IPS-18c (cell line): Measurements from ENCODE around the gene COL3A1.

Source experiments
- H3K4me3 ChIP-seq: 2 replicates; pipeline ENCODE4 v1.7.0; 2013; ENCODE audit warnings: low read depth, mild to moderate bottlenecking, low read length, moderate library complexity; ENCODE audit not compliant: insufficient read depth
- H3K9me3 ChIP-seq: one replicate; pipeline ENCODE4 v1.6.1; 2013; ENCODE audit warnings: mild to moderate bottlenecking, low read length, moderate library complexity; ENCODE audit not compliant: control insufficient read depth, insufficient read depth

The COL3A1 gene

GRCh38 chr2:189047171-189047888 lies 73.2 kb downstream of the COL3A1 start:
- H3K9me3 ChIP-seq = no peaks in the 10 kb centered on the region
- H3K4me3 ChIP-seq = no peak overlapping the region

DNA sequence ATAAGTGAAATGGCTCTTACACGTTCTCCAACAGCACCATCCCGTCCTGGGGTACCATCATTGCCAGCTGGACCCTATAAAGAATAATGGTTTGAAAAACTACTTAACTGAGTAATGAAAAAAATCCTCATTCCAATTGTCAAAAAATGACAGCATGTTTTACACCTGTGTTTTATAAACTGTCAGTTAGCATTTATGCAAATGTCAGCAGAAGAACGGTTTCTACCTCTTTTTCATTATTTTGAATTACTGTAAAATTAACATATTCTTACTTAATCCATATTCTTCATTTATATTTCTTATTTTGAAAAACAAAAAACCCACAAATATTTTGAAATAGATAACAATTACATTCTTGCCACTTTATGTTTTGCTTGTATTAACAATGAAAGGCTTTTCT lies 74.0 kb downstream of the COL3A1 start:
- H3K9me3 ChIP-seq = no peaks in the 10 kb centered on the region
- H3K4me3 ChIP-seq = no peak overlapping the region

- Histone ChIP-seq H3K4me3 (no peak overlapping the region), H3K9me3 (no peaks in the 10 kb centered on the region)
These were observed 75.6 kb downstream of the COL3A1 start for GRCh38 chr2:189049709-189050164.

GRCh38 chr2:189050165-189050712 lies 76.1 kb downstream of the COL3A1 start:
- H3K4me3 ChIP-seq = no peak overlapping the region
- no peaks in the 10 kb centered on the region for H3K9me3 ChIP-seq

DNA sequence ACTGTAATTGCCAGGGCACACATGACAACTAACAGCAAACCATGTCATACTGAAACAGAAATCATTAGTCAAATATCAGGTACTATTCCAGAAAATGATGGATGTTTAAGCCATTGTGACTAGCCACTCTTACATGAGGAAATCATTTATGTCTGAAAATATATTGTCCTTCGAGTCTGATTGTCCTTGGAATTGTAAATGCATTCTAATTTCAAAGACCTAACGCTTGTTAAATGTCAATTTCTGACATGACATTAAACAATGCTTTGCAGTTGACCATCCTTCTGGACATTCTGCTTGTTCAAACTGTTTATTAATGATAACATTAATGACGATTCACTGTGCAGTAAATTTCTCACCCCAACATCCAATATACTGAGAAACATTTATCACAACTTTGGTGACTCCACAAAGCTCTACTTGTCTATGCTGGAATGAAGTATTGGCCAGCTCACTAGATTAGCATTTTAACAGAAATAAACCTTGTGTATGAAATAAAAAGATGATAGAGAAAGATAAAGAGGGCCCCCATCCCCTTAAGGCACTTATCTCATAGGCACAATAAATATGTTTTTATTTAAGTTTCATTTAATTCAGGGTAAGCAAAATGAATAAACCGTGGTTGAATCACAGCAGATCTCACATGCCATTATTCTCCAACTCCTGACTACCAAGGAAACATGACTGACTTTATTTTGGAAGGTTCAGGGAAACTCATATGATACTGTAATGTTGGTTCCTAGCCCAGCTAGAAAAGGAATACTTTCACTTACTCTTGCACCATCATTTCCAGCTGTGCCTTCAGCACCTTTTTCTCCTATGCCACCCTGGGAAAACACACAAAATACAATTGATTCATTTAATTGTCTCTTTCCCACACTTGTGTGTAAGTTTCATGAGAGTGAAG lies 82.3 kb downstream of the COL3A1 start:
- Histone ChIP-seq H3K9me3 (no peaks in the 10 kb centered on the region), H3K4me3 (no peak overlapping the region)

- no peaks in the 10 kb centered on the region for H3K9me3 ChIP-seq
These were observed 83.1 kb downstream of the COL3A1 start for GRCh38 chr2:189057316-189057715.

DNA sequence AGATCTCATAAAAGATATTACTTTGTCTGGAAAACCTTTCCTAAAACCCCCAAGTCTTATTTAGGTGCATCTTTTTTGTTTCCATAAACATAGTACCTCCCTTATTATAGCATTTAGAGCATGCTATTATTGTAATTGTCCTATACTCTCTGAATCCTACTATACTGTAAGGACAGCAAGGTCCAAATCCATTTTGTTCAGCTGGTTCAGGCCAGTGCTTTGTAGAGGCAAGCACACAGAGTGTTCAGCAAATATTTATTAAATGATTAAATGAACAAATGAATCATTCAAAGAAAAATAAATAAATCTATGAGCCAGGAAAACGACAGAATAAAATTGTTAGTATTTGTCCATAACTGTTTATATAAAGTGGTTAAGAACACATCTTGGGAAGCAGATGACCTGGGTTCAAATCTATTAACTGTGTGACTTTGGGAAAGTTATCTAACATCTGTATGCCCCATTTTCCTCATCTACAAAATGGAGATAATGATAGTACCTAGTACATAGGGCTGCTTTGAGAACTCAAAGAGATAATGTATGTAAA lies 86.0 kb downstream of the COL3A1 start:
- Histone ChIP-seq H3K4me3 (no peak overlapping the region), H3K9me3 (no peaks in the 10 kb centered on the region)

More at GRCh38 chr2:189057316-189057715, 83.1 kb downstream of the COL3A1 start:
- no peak overlapping the region for H3K4me3 ChIP-seq
